HepG2 (cell line): ENCODE measurements around the gene ARHGEF10L. TPM values are rescaled to one million over a fixed set of nuclear protein-coding genes. Genes with fewer than 3 reads are reported as not detected.

Source experiments
- ATAC-seq: fragments of 200-7000 bp; cut with Tn5 transposase; 3 replicates; pipeline ENCODE4 v1.9.1; 2020; ENCODE audit warnings: mild to moderate bottlenecking, moderate library complexity
- BruUV-seq: library from RNA; stranded (reverse); fragments of 400-500 nt; replicated peaks from 2 replicates; lab custom pipeline; 2021; lab: Mats Ljungman, UMichigan
- CTCF ChIA-PET: fragments of 300-600 bp; formaldehyde crosslinking; extraction: SDS; loops from one replicate; lab custom pipeline; 2021; ENCODE audit warnings: low total read pairs, inconsistent platforms, low intra/inter-chr PET ratio; lab: Yijun Ruan, JAX
- POLR2A ChIA-PET: fragments of 350-600 bp; sonication (Branson Sonifier 250); formaldehyde crosslinking; loops from one replicate; lab custom pipeline; 2020; ENCODE audit warnings: antibody characterized with exemption, inconsistent platforms; lab: Yijun Ruan, JAX
- DNase-seq: peaks from one replicate; pipeline ENCODE4 v3.0.0-alpha.2; 2015; ENCODE audit warnings: low spot score
- FAIRE-seq: peaks from 3 replicates; lab custom pipeline; 2011; peaks lifted over from hg19 to GRCh38; lab: Jason Lieb, UNC
- H2AFZ ChIP-seq: one replicate; pipeline ENCODE4 v1.6.1; 2011; ENCODE audit warnings: low read length, inconsistent platforms
- H3K27ac ChIP-seq: fragments of 300-600 bp; 3 replicates; pipeline ENCODE4 v1.8.0; 2011; ENCODE audit warnings: mixed run types, mild to moderate bottlenecking, mixed read lengths, low read length, inconsistent platforms; ENCODE audit not compliant: insufficient read depth; ENCODE audit errors: extremely low read length
- H3K27me3 ChIP-seq, 2 experiments: fragments of 200-600 bp in 1 of 2; 2 replicates in 1 of 2; 3 replicates in 1 of 2; pipeline versions ENCODE4 v1.6.0 to v1.8.0; 2011; ENCODE audit warnings: low read length in 2 of 2, mild to moderate bottlenecking in 2 of 2, moderate library complexity in 2 of 2, inconsistent platforms in 1 of 2; ENCODE audit not compliant: insufficient read depth in 2 of 2, control insufficient read depth in 1 of 2
- H3K36me3 ChIP-seq, 2 experiments: fragments of 200-600 bp in 1 of 2; replicated peaks in 1 of 2; 2 replicates in 1 of 2; 3 replicates in 1 of 2; pipeline versions ENCODE4 v1.5.1 to v1.8.0; 2011; ENCODE audit warnings: low read length in 2 of 2, inconsistent platforms in 1 of 2; ENCODE audit not compliant: insufficient read depth in 2 of 2, control insufficient read depth in 1 of 2
- H3K4me1 ChIP-seq: 2 replicates; pipeline ENCODE4 v1.5.1; 2012; ENCODE audit warnings: low read length, inconsistent platforms; ENCODE audit not compliant: insufficient read depth
- H3K4me2 ChIP-seq: 2 replicates; pipeline ENCODE4 v1.6.0; 2011; ENCODE audit warnings: low read depth, low read length, inconsistent platforms
- H3K4me3 ChIP-seq, 3 experiments: fragments of 200-600 bp in 1 of 3; sonication (generic), shearing (Covaris generic) in 1 of 3; replicated peaks in 1 of 3; 2 replicates each; pipeline ENCODE4 v1.5.1; 2011 to 2016; ENCODE audit warnings: low read length in 3 of 3, inconsistent platforms in 2 of 3, low read depth in 2 of 3, mild to moderate bottlenecking in 2 of 3, control low read depth in 1 of 3, mixed read lengths in 1 of 3; ENCODE audit not compliant: insufficient read depth in 1 of 3
- H3K79me2 ChIP-seq: one replicate; pipeline ENCODE4 v1.6.1; 2011; ENCODE audit warnings: low read length, inconsistent platforms; ENCODE audit not compliant: insufficient read depth
- H3K9ac ChIP-seq: 2 replicates; pipeline ENCODE4 v1.6.0; 2011; ENCODE audit warnings: mild to moderate bottlenecking, low read depth, low read length, inconsistent platforms; ENCODE audit not compliant: insufficient read depth
- H3K9me3 ChIP-seq: 2 replicates; pipeline ENCODE4 v1.5.1; 2012; ENCODE audit warnings: mild to moderate bottlenecking, low read length
- H4K20me1 ChIP-seq: 2 replicates; pipeline ENCODE4 v1.6.0; 2011; ENCODE audit warnings: inconsistent platforms, mild to moderate bottlenecking, low read length, moderate library complexity; ENCODE audit not compliant: insufficient read depth
- AGO2 ChIP-seq: fragments of 200-400 bp; formaldehyde crosslinking; optimal IDR thresholded peaks from 2 replicates; pipeline ENCODE3; 2017; ENCODE audit warnings: mild to moderate bottlenecking, low read depth, low read length, moderate library complexity
- AKAP8 ChIP-seq: sonication (generic); formaldehyde crosslinking; IDR thresholded peaks from 2 replicates; pipeline ENCODE4 v1.5.1; 2020; ENCODE audit warnings: mild to moderate bottlenecking, missing genetic modification reagents
- MED13 ChIP-seq: sonication (generic); formaldehyde crosslinking; IDR thresholded peaks from 2 replicates; pipeline ENCODE4 v1.5.0; 2020; ENCODE audit warnings: missing genetic modification reagents
- NR2C2 ChIP-seq: sonication (generic); formaldehyde crosslinking; IDR thresholded peaks from 2 replicates; pipeline ENCODE4 v1.4.0; 2020; ENCODE audit warnings: missing genetic modification reagents, mild to moderate bottlenecking, moderate library complexity, borderline replicate concordance
- PAF1 ChIP-seq: IDR thresholded peaks from 2 replicates; pipeline ENCODE4 v1.6.1; 2016; ENCODE audit warnings: missing genetic modification reagents, missing compliant biosample characterization
- RBFOX2 ChIP-seq: fragments of 200-400 bp; formaldehyde crosslinking; IDR thresholded peaks from 2 replicates; pipeline ENCODE4 v1.6.1; 2017; ENCODE audit warnings: low read depth, mild to moderate bottlenecking, low read length
- WGBS: methylation state at CpG from one replicate; pipeline ENCODE4 v1.1.6; 2017; ENCODE audit warnings: low lambda C conversion rate; 5-methylcytosine and 5-hydroxymethylcytosine counted together
- in situ Hi-C: cut with HindIII; loops from 2 replicates; pipeline ENCODE4 v1.10.0; 2017; ENCODE audit warnings: low pct_unique_long_range_greater_than_20kb; ENCODE audit not compliant: extremely low pct_ligation_motif_present
- intact Hi-C: fragments of 100-400 bp; cut with micrococcal nuclease; formaldehyde crosslinking; loops from one replicate; pipeline ENCODE4 v1.10.0; 2022; ENCODE audit not compliant: unreplicated experiment
- polyA plus RNA-seq, 8 experiments: library from polyadenylated mRNA; depleted of rRNA in 3 of 8; stranded (reverse) in 7 of 8; unstranded in 1 of 8; fragments of >200 nt; fragmentation: Illumina TruSeq in 4 of 8; extraction: Trizol in 4 of 8; gene quantifications; 2 replicates each; pipeline versions ENCODE4 v1.2.1 to v1.2.3, GENCODE V29; 2011 to 2016; ENCODE audit warnings: low read depth in 4 of 8, missing spikeins in 1 of 8, mixed read lengths in 1 of 8; ENCODE audit not compliant: insufficient read depth in 1 of 8
- total RNA-seq, 5 experiments: library from RNA; depleted of rRNA; stranded (reverse); fragments of >200 nt; fragmentation: Illumina TruSeq; extraction: Trizol; gene quantifications; 2 replicates each; pipeline ENCODE4 v1.2.3, GENCODE V29; 2016; ENCODE audit warnings: low read depth in 1 of 5
- TF ChIP-seq, protein P1 (sequence below): sonication (generic); formaldehyde crosslinking; IDR thresholded peaks from 2 replicates; pipeline ENCODE4 v1.4.0; 2020; ENCODE audit warnings: mild to moderate bottlenecking, missing genetic modification reagents
- TF ChIP-seq, protein P2 (sequence below): sonication (generic); formaldehyde crosslinking; IDR thresholded peaks from 2 replicates; pipeline ENCODE4 v1.5.1; 2020; ENCODE audit warnings: missing genetic modification reagents, mild to moderate bottlenecking, borderline replicate concordance

The ARHGEF10L gene
- total and polyA plus RNA-seq, 2 of the 13 experiments (the other 11 are each of a cell fraction or from before 2014, with no cell fraction given), result 46.5 to 78.3 TPM

GRCh38 chr1:17616731-17617279 lies 77.3 kb downstream of the ARHGEF10L start (continued):
- TF ChIP-seq, protein P1, sequence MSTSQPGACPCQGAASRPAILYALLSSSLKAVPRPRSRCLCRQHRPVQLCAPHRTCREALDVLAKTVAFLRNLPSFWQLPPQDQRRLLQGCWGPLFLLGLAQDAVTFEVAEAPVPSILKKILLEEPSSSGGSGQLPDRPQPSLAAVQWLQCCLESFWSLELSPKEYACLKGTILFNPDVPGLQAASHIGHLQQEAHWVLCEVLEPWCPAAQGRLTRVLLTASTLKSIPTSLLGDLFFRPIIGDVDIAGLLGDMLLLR (CRISPR knock-in tag), result no peak
- peak; percentile 28; the same call in 1 of the 2 replicates for TF ChIP-seq PAF1 (CRISPR knock-in tag)
- TF ChIP-seq, protein P2, sequence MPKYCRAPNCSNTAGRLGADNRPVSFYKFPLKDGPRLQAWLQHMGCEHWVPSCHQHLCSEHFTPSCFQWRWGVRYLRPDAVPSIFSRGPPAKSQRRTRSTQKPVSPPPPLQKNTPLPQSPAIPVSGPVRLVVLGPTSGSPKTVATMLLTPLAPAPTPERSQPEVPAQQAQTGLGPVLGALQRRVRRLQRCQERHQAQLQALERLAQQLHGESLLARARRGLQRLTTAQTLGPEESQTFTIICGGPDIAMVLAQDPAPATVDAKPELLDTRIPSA (CRISPR knock-in tag), result no peak

DNA sequence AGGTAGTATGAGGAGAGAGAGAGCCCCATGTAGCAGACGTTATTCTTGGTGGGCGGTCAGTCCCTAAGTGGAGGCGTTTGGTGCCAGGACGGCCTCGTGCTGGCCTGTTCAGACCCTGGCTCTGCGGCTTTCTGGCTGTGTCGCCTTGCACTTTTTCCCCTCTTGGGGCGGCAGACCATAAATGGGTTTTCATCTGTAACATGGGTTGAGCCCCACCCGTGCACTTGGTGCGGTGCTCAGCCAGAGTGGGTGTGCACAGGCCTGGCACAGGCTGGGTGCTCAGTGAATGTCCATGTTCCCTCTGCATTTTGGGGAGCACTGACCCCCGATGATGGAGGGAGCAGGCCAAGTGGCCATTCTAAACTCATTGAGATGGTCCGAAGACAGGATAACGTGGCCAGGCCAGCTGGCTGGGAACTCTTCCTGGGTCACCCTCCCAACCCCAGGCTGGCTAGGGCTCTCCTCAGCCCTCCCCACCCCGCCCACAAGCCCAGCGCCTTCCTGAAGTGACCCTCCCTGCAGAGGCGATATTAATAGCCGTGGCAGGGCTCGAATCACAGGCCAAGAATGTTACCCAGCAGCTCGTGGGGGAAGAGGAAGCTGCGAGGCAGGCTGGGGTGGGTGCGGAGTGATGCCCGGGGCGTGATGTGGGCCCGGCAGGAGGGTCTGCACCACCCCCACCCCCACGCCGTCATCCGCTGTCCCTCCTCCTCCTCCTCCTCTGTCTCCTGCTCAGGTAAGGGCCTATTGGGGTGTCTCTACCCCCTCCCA lies 78.5 kb downstream of the ARHGEF10L start:
- FAIRE-seq, result no peak
- CTCF ChIA-PET, result no interaction called here

More for the DNA sequence above, 78.5 kb downstream of the ARHGEF10L start:
- no peak overlapping the region for H3K4me2 ChIP-seq
- POLR2A ChIA-PET, result interaction anchor here (1.3 kb wide), 1 partner anchor 116 kb away, joined by 3 read pairs; no protein-coding TSS in a partner anchor
- H3K4me3 ChIP-seq, result no peak overlapping the region
- no TSS peak for BruUV-seq
- intact Hi-C loops (no loop called here), in situ Hi-C loops (no loop called here)
- H3K9me3 ChIP-seq, result no peaks in the 10 kb centered on the region
- WGBS, result 100% methylated on average over 4 of the region's 27 CpGs
- H2AFZ ChIP-seq, result no peak overlapping the region
- no peak overlapping the region for H3K9ac ChIP-seq
- peaks cover 43 to 95% of the 10 kb centered on the region in 2 experiments for H3K36me3 ChIP-seq
- no peaks in the 10 kb centered on the region for H3K4me1 ChIP-seq
- no peaks in the 10 kb centered on the region for H3K27me3 ChIP-seq
- no peaks in the 10 kb centered on the region for H3K79me2 ChIP-seq
- no peak for ATAC-seq
- DNase-seq, result no peak
- TF ChIP-seq MED13 (CRISPR knock-in tag) (no peak), AKAP8 (0 out of 2 replicates have a peak, but pooled peaks have one; percentile 30), NR2C2 (CRISPR knock-in tag) (no peak), AGO2 (peak; percentile 68), RBFOX2 (0 out of 2 replicates have a peak, but pooled peaks have one; percentile 38)
- no peak overlapping the region for H3K27ac ChIP-seq
- peaks cover 6% of the 10 kb centered on the region; the same call in 1 of the 2 replicates for H4K20me1 ChIP-seq
